ENCODE data around the gene USF2. TPM values are rescaled to one million over a fixed set of nuclear protein-coding genes. Genes with fewer than 3 reads are reported as not detected.
"Not testable (repeated sequence)": the region's sequence is repeated elsewhere in the genome, so short reads cannot be mapped to it uniquely, and the experiment has no call there.

Gene USF2
- total RNA-seq, 1 experiment from 2014 or later = 98.8 TPM

DNA sequence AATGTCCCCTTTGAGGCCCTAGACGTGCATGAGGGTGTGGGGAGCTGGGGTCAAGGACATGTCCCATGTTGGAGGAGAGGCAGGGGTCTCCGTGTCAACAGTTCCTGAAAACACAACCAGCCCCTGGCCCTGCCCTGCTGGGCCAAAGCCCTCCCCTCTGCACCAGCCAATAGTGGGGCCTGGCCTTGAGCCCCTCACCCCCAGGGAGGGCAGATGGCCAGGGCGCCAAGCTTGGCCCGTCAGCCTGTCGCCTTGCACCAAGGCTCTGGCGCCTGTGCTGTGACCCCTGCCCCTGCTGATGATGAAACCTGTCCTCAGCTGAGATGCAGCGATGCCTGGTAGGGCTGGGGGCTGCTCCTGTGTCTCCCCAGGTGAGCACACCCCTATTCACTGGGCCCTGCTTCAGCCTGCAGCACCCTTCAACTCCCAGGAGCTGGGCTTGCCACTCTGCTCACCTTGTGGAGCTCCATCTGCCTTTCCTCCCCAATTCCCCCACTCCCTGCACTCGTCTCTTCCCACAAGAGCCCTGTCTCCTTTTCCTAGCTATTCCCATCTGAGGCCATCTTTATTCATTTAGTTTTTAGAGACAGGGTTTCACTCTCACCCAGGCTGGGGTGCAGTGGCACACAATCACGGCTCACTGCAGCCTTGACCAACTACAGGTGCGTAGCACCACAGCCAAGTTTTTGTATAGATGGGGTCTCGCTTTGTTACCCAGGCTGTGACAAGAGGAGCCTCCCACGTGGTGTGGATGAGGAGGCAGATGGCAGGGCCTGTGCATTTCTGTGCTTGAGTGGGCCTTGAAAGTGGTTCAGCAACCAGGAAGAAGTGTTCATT is 11.4 kb downstream of the USF2 start:
- in situ Hi-C loops (cut with HindIII; ENCODE audit: low sequenced_read_pairs) = no loop called here
- DNase-seq (ENCODE audit: low spot score) = no peak

DNA sequence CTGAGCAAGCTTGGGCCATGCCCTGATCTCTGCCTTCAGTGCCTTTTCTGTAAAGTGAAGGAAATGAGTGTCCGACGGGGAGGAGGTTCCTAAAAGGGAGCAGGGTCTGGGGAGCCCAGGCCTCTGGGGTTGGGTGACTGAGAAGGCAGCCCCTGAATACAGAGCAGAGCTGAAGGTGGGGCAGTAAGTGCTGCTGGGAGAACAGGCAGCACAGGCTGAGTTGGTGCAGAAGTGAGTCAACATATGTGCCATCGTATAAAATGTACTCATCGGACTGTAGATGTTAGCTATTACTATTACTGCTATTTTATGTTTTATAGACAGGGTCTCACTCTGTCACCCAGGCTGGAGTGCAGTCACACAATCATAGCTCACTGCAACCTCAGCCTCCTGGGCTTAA is 12.5 kb downstream of the USF2 start:
- DNase-seq (ENCODE audit: low spot score) = no peak
- in situ Hi-C loops (cut with HindIII; ENCODE audit: low sequenced_read_pairs) = no loop called here

DNA sequence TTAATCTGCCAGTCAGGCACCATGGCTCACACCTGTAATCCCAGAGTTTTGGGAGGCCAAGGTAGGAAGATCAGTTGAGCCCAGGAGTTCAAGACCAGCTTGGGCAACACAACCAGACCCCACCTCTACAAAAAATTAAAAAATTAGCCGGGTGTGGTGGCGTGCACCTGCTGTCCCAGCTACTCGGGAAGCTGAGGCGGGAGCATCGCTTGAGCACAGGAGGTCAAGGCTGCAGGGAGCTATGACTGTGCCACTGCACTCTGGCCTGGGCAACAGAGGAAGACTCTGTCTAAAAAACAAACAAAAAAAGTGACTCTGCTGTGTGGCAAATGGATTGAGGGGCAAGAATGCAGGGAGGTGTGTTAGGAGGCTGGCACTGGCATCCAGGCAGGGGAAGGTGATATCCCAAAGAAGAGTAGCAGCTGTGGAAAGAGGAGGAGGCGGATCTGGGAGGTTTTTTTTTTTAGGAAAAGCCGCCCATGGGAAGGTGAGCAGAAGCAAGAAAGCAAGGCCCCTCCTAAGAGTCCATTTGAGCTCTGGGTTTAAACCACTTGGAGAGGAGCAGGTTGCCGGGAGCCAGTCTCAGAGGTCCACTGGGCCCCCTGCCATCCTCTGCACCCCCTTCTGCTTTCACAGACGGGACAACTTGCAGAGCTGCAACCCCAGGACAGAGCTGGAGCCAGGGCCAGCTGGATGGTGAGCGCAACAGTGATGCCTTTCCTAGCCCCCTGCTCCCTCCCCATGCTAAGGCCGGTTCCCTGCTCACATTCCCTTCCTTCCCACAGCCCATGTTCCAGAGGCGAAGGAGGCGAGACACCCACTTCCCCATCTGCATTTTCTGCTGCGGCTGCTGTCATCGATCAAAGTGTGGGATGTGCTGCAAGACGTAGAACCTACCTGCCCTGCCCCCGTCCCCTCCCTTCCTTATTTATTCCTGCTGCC is 15.7 kb downstream of the USF2 start:
- in situ Hi-C loops (cut with HindIII; ENCODE audit: low sequenced_read_pairs) = no loop called here
- no peak for DNase-seq (ENCODE audit: low spot score)

DNA sequence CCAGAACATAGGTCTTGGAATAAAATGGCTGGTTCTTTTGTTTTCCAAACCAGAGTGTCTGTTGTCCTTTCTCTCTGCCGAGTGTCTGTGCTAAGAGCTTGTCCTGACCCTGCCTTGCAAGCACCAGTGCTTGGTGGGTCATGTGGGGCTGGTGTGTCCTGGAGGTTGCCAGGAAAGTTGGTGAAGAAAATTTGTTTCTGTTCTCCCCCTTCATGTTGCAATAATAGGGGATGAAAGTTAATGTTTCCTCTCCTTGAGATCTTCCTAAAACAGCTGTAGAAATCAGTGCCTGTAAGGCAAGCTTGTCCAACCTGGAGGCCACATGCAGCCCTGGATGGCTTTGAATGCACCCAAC is 16.3 kb downstream of the USF2 start:
- in situ Hi-C loops (cut with HindIII; ENCODE audit: low sequenced_read_pairs) = no loop called here
- DNase-seq (ENCODE audit: low spot score) = no peak

DNA sequence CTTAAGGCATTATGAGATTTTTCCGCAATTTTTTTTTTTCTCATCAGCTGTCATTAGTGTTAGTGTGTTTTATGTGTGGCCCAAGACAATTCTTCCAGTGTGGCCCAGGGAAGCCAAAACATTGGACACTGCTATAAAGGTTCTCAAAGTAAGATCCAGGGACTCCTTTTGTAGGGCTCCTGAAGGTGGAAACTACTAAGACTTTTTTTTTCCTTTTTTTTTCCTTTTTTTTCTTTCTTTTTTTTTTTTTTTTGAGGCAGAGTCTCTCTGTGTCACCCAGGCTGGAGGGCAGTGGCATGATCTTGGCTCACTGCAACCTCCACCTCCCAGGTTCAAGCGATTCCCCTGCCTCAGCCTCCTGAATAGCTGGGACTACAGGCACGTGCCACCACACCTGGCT is 16.7 kb downstream of the USF2 start:
- DNase-seq (ENCODE audit: low spot score); in situ Hi-C loops (cut with HindIII; ENCODE audit: low sequenced_read_pairs): not testable (repeated sequence)

DNA sequence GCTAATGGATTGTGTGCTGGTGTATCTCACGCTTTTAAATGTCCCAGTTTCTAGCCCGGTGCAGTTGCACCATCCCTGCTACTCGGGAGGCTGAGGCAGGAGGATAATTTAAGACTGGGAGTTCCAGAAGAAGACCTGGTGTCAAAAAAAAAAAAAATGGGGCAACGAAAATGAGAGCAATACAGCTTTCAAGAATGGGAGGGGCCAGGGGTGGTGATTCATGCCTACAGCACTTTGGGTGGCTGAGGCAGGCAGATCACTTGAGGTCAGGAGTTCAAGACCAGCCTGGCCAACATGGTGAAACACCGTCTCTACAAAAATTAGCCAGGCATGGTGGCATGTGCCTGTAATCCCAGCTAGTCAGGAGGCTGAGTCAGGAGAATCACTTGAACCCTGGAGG is 17.3 kb downstream of the USF2 start:
- in situ Hi-C loops (cut with HindIII; ENCODE audit: low sequenced_read_pairs) = not testable (repeated sequence)

DNA sequence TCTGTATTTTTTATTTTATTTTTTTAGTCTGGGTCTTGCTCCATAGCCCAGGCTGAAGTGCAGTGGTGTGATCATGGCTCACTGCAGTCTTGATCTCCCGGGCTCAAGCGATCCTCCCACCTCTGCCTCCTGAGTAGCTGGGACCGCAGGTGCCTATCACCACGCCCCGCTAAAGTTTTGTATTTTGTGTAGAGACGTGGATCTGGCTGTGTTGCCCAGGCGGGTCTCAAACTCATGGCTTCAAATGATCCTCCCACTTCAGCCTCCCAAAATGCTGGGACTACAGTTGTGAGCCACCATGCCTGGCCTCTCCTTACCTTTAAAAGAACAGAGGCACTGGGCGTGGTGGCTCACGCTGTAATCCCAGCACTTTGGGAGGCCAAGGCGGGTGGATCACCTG is 19.0 kb downstream of the USF2 start:
- in situ Hi-C loops (cut with HindIII; ENCODE audit: low sequenced_read_pairs) = no loop called here
- no peak for DNase-seq (ENCODE audit: low spot score)

More for the DNA sequence above, 17.3 kb downstream of the USF2 start:
- not testable (repeated sequence) for DNase-seq (ENCODE audit: low spot score)

DNA sequence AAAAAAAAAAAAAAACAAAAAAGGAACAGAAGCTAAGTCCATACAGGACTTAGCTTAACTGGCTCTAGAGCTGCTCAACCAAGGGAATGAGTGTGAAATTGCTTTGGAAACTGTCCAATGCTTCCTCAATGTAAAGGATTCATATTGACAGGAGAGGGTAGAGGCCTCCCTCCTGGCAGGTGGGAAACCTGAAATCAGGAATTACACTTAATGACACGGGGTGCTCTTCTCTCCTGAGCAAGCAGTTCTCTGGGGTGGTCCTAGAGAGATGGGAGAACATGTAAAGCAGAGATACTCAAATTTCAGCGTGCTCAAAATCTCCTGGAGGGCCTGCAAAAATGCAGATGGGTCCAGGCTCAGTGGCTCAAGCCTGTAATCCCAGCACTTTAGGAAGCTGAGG is 19.6 kb downstream of the USF2 start:
- in situ Hi-C loops (cut with HindIII; ENCODE audit: low sequenced_read_pairs) = no loop called here
- no peak for DNase-seq (ENCODE audit: low spot score)

DNA sequence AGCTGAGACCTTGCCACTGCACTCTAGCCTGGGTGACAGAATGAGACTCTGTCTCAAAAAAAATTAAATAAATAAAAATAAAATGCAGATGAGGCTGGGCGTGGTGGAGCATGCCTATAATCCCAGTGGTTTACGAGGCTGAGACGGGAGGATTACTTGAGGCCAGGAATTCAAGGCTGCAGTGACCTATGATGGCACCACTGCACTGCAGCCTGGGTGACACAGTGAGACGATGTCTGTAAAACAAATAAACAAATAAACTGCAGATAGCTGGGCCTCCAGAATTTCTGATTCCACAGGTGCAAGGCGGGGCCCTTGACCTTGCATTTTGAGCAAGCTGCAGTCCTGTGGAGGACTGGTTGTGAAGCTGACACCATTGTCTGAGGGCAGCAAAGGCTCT is 20.1 kb downstream of the USF2 start:
- DNase-seq (ENCODE audit: low spot score) = no peak
- in situ Hi-C loops (cut with HindIII; ENCODE audit: low sequenced_read_pairs) = no loop called here

DNA sequence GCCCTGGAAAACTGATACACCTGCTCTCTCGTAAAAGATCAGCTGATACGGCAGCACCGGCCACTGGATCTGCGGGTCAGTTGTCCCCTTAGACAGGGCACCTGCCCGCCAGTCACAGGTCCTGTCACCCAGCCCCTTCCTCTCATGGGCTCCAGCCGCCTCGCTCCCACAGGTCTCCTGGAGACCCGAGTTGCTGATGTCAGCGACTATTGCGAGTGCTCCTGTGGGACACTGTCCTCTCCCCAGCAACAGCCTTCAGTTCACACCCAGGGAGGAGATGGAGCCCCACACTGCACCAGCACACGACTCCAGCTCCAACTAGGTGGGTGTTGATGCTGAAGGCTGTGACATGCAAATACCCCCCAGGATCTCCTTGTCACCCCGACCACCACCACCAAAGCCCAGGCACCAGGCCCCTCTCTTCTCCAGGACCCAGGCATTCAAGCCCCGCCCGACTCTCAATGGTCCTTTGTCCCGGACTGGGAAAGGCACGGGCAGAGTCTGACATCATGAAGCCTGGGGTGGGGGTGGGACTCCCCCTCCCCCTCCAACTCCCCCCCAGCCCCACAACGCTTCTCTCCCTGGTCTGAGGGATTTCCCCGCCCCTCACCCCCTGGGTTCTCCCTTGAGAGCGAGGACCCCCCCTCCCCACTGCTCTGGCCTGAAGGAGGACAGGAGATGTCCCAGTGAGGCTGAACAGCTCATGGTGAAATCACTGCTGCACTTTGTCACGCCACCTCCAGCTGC is 21.8 kb downstream of the USF2 start:
- DNase-seq (ENCODE audit: low spot score) = no peak
- in situ Hi-C loops (cut with HindIII; ENCODE audit: low sequenced_read_pairs) = no loop called here

DNA sequence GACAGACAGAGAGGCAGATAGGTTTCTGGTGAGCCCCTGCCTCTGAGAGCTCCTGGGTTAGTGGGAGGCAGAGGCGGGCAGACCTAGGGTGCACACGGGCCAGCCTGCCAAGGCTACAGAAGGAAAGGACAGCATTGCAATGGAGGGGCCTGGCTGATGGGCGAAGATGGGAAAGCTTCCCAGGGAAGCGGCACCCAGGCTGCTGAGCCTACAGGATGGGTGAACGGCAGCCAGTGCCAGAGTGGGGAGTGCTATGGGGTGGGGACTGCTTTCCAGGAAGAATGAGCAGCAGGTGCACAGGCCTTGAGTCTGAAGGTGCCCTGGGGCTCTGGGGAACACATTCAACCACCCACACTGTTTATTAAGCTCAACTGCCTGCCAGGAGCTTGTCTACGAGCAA is 22.5 kb downstream of the USF2 start:
- in situ Hi-C loops (cut with HindIII; ENCODE audit: low sequenced_read_pairs) = no loop called here
- DNase-seq (ENCODE audit: low spot score) = no peak

DNA sequence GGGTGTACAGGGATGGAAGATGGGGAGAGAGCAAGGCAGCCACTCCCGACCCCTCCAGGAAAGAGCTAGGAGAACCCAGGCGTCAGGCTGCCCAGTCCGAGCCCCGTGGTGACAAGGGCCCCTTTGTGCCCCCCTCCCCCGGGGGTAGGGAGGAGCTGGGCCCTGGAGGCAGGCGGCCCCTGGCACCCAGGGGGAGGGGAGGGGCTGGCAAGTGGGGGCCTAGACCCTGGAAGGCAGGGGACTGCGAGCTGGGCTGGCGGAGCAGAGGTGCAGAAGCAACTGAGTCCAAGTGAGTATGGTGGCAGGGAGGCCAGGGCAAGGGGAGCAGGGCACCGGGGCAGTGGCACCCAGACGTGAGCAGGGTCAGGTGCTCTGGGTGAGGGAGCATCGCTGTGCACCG is 23.2 kb downstream of the USF2 start, which contains the start of gene MAG:
Gene MAG, plus strand, starts transcription at position 246 of the 400 bp plus-strand sequence. CDS start 3,248 bp downstream, outside the sequence.
- in situ Hi-C loops (cut with HindIII; ENCODE audit: low sequenced_read_pairs) = no loop called here
- DNase-seq (ENCODE audit: low spot score) = no peak

DNA sequence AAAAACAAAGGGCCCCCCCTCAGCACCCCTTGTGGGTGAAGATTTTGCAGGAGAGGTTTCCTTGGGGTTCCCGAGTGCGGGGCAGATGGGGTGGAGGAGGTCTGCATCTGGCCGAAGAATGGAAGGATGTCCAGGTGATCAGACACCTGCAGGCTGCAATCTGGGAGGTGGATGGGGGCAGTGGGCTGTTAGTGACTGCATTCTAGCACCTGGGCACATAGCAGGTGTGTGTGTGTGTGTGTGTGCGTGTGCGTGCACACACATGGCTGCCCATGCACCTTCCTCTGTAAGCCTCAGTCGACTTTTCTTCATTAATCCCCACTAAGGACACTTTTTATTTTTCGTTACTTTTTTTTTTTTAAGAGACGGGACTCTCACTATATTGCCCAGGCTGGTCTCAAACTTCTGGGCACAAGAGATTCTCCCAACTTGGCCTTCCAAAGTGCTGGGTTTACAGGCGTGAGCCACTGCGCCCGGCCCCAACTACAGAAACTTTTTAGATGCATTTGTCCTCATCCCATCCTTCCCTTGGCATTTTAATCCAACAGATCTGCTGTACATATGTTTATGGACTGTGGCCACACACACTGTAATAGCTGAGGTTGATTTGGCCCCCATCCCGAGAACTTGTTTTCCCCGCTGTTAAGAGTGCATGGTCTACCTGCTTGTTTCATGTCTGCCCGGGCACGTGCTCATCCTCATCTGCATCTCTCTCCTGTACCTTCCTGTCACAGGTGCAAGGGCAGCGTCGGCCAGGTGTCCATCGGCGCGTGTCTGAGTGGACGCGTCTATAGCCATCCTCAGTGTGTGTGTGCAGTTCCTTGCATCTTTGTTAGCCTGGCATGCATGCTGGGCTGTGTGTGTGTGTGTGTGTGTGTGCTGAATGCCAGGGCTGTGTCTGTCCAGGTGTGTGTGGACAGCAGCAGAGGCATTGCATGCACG is 23.9 kb downstream of the USF2 start:
- in situ Hi-C loops (cut with HindIII; ENCODE audit: low sequenced_read_pairs) = no loop called here
- no peak for DNase-seq (ENCODE audit: low spot score)

DNA sequence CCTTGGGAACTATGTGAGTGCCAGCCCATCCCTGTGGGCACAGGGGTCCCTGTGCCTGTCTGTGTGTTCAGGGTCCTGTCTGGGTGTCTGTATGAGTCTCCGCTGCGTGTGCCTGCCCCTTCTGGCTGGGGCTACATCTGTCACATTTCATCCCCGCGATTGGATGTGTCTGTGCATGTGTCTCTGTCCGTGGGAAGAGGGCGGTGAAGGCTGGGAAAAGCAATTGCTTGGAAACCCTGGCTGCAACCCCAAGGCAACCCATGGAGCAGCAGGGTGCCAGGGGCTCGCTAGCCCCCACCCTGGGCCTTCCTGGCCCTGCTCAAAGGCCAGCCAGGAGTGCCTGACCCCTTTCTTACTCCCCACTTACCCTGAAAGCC is 24.6 kb downstream of the USF2 start:
- in situ Hi-C loops (cut with HindIII; ENCODE audit: low sequenced_read_pairs) = no loop called here
- DNase-seq (ENCODE audit: low spot score) = no peak

DNA sequence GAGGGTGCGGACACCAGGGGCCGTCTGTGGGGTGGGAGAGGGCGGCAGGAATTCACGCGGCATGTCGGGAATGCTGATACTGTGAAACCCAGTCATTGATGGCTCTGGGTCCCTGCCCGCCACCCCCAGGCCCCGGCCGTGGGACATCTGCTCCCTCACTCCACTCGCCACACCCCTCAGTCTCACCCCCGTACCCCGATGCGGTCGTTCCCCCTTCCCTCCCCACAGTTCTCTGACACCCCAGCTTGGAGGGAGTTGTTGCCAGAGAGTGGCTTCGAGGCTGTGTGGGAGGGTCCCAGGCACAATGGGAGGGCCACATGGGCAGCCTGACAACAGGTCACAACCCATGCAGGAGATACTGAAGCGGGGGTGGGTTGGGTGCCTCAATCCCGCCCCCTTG is 25.0 kb downstream of the USF2 start:
- DNase-seq (ENCODE audit: low spot score) = no peak
- in situ Hi-C loops (cut with HindIII; ENCODE audit: low sequenced_read_pairs) = no loop called here

DNA sequence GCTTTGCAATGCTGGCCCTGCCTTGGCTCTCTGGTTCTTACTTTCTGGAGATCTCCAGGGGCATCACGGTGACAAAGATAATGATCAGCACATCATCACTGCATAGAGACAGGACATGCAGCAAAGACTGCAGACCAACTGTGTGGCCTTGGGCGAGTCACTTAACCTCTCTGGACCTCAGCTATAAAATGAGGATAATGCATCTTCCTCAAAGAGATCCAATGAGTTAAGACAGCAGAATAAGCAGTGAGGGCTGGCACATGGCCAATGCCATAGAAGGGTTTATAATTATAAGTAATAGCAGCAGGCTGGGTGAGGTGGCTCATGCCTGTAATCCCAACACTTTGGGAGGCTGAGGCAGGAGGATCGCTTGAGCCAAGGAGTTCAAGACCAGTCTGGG is 25.6 kb downstream of the USF2 start:
- no peak for DNase-seq (ENCODE audit: low spot score)
- in situ Hi-C loops (cut with HindIII; ENCODE audit: low sequenced_read_pairs) = no loop called here

DNA sequence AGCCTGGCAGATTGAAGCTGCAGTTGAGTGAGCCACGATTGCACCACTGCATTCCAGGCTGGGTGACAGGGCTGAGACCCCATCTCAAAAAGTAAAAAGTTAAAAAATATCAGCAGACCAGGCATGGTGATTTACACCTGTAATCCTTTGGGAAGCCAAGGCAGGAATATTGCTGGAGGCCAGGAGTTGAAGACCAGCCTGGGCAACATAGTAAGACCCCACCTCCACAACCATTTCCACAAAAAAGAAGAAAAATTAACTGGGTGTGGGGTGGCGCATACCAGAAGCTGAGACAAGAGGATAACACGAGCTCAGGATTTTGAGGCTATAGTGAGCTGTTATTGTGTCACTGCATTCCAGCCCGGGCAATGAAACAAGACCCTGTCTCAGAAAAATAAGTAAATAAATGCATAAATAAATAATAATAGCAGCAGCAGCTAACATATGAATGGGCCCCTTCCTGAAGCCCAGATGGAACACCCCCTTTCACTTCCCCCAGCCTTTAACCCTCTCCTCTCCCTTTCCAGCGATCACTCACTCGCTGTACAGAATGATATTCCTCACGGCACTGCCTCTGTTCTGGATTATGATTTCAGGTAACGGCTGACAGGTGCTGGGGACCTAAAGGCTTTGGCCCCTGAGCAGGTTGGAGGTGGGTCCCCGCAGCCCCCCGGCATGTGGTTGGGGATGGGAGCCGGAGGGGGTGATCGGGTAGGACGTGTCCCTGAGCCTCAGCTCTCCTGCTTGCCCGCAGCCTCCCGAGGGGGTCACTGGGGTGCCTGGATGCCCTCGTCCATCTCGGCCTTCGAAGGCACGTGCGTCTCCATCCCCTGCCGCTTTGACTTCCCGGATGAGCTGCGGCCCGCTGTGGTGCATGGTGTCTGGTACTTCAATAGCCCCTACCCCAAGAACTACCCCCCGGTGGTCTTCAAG is 26.4 kb downstream of the USF2 start:
- no peak for DNase-seq (ENCODE audit: low spot score)
- in situ Hi-C loops (cut with HindIII; ENCODE audit: low sequenced_read_pairs) = no loop called here

All from G401 (cell line).